Activated CD4-positive, alpha-beta T cell treated with anti-CD3 and anti-CD28 coated beads, Interleukin-2, amount 50 U/mL, for 1 hour (primary cell): Measurements from ENCODE around the gene TOPAZ1.

Source experiments
- DNase-seq: peaks from one replicate; pipeline ENCODE4 v3.0.0-alpha.2; 2020

TOPAZ1 gene

GRCh38 chr3:44241706-44242105, at the start of gene TOPAZ1:
Gene TOPAZ1 (plus strand): TSS chr3:44241886. CDS start chr3:44242054, 168 bp downstream.
- no peak for DNase-seq

- DNase-seq = peak; percentile 57
These were observed 43.1 kb upstream of the TOPAZ1 start for GRCh38 chr3:44198284-44199269.

- no peak for DNase-seq
These were observed 35.4 kb upstream of the TOPAZ1 start for GRCh38 chr3:44206261-44206660.

GRCh38 chr3:44206862-44207652, 34.6 kb upstream of the TOPAZ1 start:
- DNase-seq = no peak

- no peak for DNase-seq
These were observed 33.6 kb upstream of the TOPAZ1 start for GRCh38 chr3:44208086-44208485.

GRCh38 chr3:44208568-44208967, 33.1 kb upstream of the TOPAZ1 start:
- DNase-seq = no peak

- DNase-seq = no peak
These were observed 30.7 kb upstream of the TOPAZ1 start for GRCh38 chr3:44210967-44211366.

GRCh38 chr3:44222337-44222736, 19.3 kb upstream of the TOPAZ1 start:
- DNase-seq = no peak

- DNase-seq = no peak
These were observed 18.4 kb upstream of the TOPAZ1 start for GRCh38 chr3:44223299-44223698.

GRCh38 chr3:44224131-44224530, 17.6 kb upstream of the TOPAZ1 start:
- DNase-seq = no peak

- DNase-seq = no peak
These were observed 15.1 kb upstream of the TOPAZ1 start for GRCh38 chr3:44226573-44226972.

GRCh38 chr3:44227632-44228031, 14.1 kb upstream of the TOPAZ1 start:
- no peak for DNase-seq

- no peak for DNase-seq
These were observed 12.8 kb upstream of the TOPAZ1 start for GRCh38 chr3:44228900-44229299.

GRCh38 chr3:44232407-44232806, 9.3 kb upstream of the TOPAZ1 start:
- no peak for DNase-seq

- no peak for DNase-seq
These were observed 6.9 kb upstream of the TOPAZ1 start for GRCh38 chr3:44234648-44235268.

- peak; percentile 52 for DNase-seq
These were observed 5.8 kb upstream of the TOPAZ1 start for GRCh38 chr3:44235604-44236484.

- DNase-seq = no peak
These were observed 5.2 kb upstream of the TOPAZ1 start for GRCh38 chr3:44236485-44236908.

- no peak for DNase-seq
These were observed 4.5 kb upstream of the TOPAZ1 start for GRCh38 chr3:44237161-44237560.

GRCh38 chr3:44237665-44238064, 4.0 kb upstream of the TOPAZ1 start:
- no peak for DNase-seq

- DNase-seq = no peak
These were observed 2.8 kb upstream of the TOPAZ1 start for GRCh38 chr3:44238889-44239288.

GRCh38 chr3:44240061-44240460, 1.6 kb upstream of the TOPAZ1 start:
- no peak for DNase-seq

GRCh38 chr3:44242721-44243120, 1.0 kb downstream of the TOPAZ1 start:
- no peak for DNase-seq
